Suprapubic skin (tissue), 4 donors: ENCODE results near the gene UFSP1. TPM values are rescaled to one million over a fixed set of nuclear protein-coding genes. Genes with fewer than 3 reads are reported as not detected.

Experiments used
- DNase-seq, 2 donors: peaks; one replicate each; pipeline ENCODE4 v3.0.0-alpha.2; 2019; ENCODE audit warnings: low spot score in 2 of 2
- H3K27ac ChIP-seq: fragments of 200-600 bp; sonication (generic); one replicate; pipeline ENCODE4 v1.5.1; 2019
- H3K27me3 ChIP-seq: fragments of 200-600 bp; sonication (generic); one replicate; pipeline ENCODE4 v1.5.1; 2019
- H3K36me3 ChIP-seq: fragments of 200-600 bp; sonication (generic); one replicate; pipeline ENCODE4 v1.5.1; 2019
- H3K4me1 ChIP-seq: fragments of 200-600 bp; sonication (generic); one replicate; pipeline ENCODE4 v1.5.1; 2019
- H3K4me3 ChIP-seq: fragments of 200-600 bp; sonication (generic); one replicate; pipeline ENCODE4 v1.5.1; 2019; ENCODE audit warnings: mild to moderate bottlenecking
- H3K9me3 ChIP-seq: fragments of 200-600 bp; sonication (generic); one replicate; pipeline ENCODE4 v1.5.1; 2019
- CTCF ChIP-seq, 2 donors: fragments of 200-600 bp in 1 of 2; fragments of 450-650 bp in 1 of 2; sonication (generic) in 1 of 2; IDR thresholded peaks; one replicate each; pipeline ENCODE4 v1.5.1; 2016 to 2019; ENCODE audit warnings: antibody characterized with exemption in 2 of 2, mild to moderate bottlenecking in 1 of 2, moderate library complexity in 1 of 2
- EP300 ChIP-seq: sonication (generic); formaldehyde crosslinking; IDR thresholded peaks from one replicate; pipeline ENCODE4 v1.6.1; 2017; ENCODE audit warnings: antibody characterized with exemption
- POLR2A ChIP-seq, 2 donors: fragments of 450-650 bp; IDR thresholded peaks; one replicate each; pipeline ENCODE4 v1.6.1; 2017; ENCODE audit warnings: antibody characterized with exemption in 2 of 2, mild to moderate bottlenecking in 2 of 2, moderate library complexity in 2 of 2
- POLR2AphosphoS5 ChIP-seq, 3 donors: sonication (generic); formaldehyde crosslinking; IDR thresholded peaks; one replicate each; pipeline ENCODE4 v1.6.1; 2017; ENCODE audit warnings: antibody characterized with exemption in 3 of 3
- whole genome bisulfite sequencing: methylation state at CpG from one replicate; pipeline ENCODE4 v1.1.5; 2018; 5-methylcytosine and 5-hydroxymethylcytosine counted together
- total RNA-seq, 4 donors: library from RNA; depleted of rRNA; stranded (reverse); fragments of >200 nt; gene quantifications; one replicate each; pipeline ENCODE4 v1.1.0, GENCODE V29; 2016

The UFSP1 gene
- total RNA-seq, 4 donors from 2014 or later = 1.1 to 2.3 (median 1.7) TPM

- H3K9me3 ChIP-seq = no peaks in the 10 kb centered on the region
- TF ChIP-seq POLR2AphosphoS5 (IDR thresholded peaks at IDR 0.05) (no peak), POLR2A (IDR thresholded peaks at IDR 0.05) (no peak), EP300 (no peak), CTCF (IDR thresholded peaks at IDR 0.05) (no peak)
- peaks cover 26% of the 10 kb centered on the region for H3K36me3 ChIP-seq
- no peak for DNase-seq
- no peaks in the 10 kb centered on the region for H3K27me3 ChIP-seq
- H3K27ac ChIP-seq = peak overlapping the region; percentile 98
- peak overlapping the region; percentile 94 for H3K4me3 ChIP-seq
- WGBS = 8% methylated on average over 18 of the region's 27 CpGs
- peaks cover 40% of the 10 kb centered on the region for H3K4me1 ChIP-seq
These were observed 21.6 kb downstream of the UFSP1 start for GRCh38 chr7:100867776-100868485.

- Histone ChIP-seq H3K27me3 (no peaks in the 10 kb centered on the region), H3K27ac (peak within 1 kb of the TSS; percentile 98), H3K4me1 (peaks cover 40% of the 10 kb centered on the region), H3K4me3 (peak within 1 kb of the TSS; percentile 94), H3K36me3 (peaks cover 27% of the 10 kb centered on the region), H3K9me3 (no peaks in the 10 kb centered on the region)
- TF ChIP-seq POLR2A (IDR thresholded peaks at IDR 0.05) (no peak), EP300 (no peak), POLR2AphosphoS5 (IDR thresholded peaks at IDR 0.05) (peak in 2 of 3 donors; percentile 4 to 78), CTCF (IDR thresholded peaks at IDR 0.05) (no peak)
- DNase-seq = peak; percentile 96 to 97
- WGBS = 3% methylated on average over 37 of the region's 42 CpGs
These were observed 22.3 kb downstream of the UFSP1 start, which contains the start of gene TRIP6 for GRCh38 chr7:100867040-100867775. Gene TRIP6 (plus strand): TSS chr7:100867387. CDS start chr7:100867498, 111 bp downstream.

- WGBS = 17% methylated on average over 3 of the region's 5 CpGs
- H3K27ac ChIP-seq = peak overlapping the region; percentile 98
- no peaks in the 10 kb centered on the region for H3K9me3 ChIP-seq
- TF ChIP-seq POLR2A (IDR thresholded peaks at IDR 0.05) = no peak
- no peak for TF ChIP-seq EP300
- no peak for TF ChIP-seq POLR2AphosphoS5 (IDR thresholded peaks at IDR 0.05)
- no peak for TF ChIP-seq CTCF (IDR thresholded peaks at IDR 0.05)
- peaks cover 28% of the 10 kb centered on the region for H3K36me3 ChIP-seq
- DNase-seq = no peak
- peak overlapping the region; percentile 94 for H3K4me3 ChIP-seq
- H3K4me1 ChIP-seq = peaks cover 40% of the 10 kb centered on the region
- no peaks in the 10 kb centered on the region for H3K27me3 ChIP-seq
These were observed 22.8 kb downstream of the UFSP1 start for GRCh38 chr7:100866729-100867039.

GRCh38 chr7:100865938-100866728, 23.4 kb downstream of the UFSP1 start:
- H3K4me1 ChIP-seq = peaks cover 40% of the 10 kb centered on the region
- TF ChIP-seq CTCF (IDR thresholded peaks at IDR 0.05) (no peak), POLR2AphosphoS5 (IDR thresholded peaks at IDR 0.05) (no peak), EP300 (no peak), POLR2A (IDR thresholded peaks at IDR 0.05) (no peak)
- peaks cover 28% of the 10 kb centered on the region for H3K36me3 ChIP-seq
- no peaks in the 10 kb centered on the region for H3K9me3 ChIP-seq
- peak overlapping the region; percentile 98 for H3K27ac ChIP-seq
- DNase-seq = peak; percentile 91 to 92
- WGBS = 19% methylated on average over 3 of the region's 46 CpGs
- H3K27me3 ChIP-seq = no peaks in the 10 kb centered on the region
- peak overlapping the region; percentile 94 for H3K4me3 ChIP-seq
